ENCODE results near the gene CRTC1. TPM values are rescaled to one million over a fixed set of nuclear protein-coding genes. Genes with fewer than 3 reads are reported as not detected.

CRTC1 gene
- total RNA-seq, 1 donor from 2014 or later = 28.8 TPM

- no peak for TF ChIP-seq CTCF (IDR thresholded peaks at IDR 0.05; ENCODE audit: partially characterized antibody, unreplicated experiment)
- H3K9me3 Mint-ChIP-seq (ENCODE audit: unreplicated experiment) = peaks cover 9% of the 10 kb centered on the region
These were observed 100.7 kb downstream of the CRTC1 start for GRCh38 chr19:18783958-18784785.

GRCh38 chr19:18784786-18785120, 101.3 kb downstream of the CRTC1 start:
- peaks cover 9% of the 10 kb centered on the region for H3K9me3 Mint-ChIP-seq (ENCODE audit: unreplicated experiment)
- no peak for DNase-seq
- H3K27ac Mint-ChIP-seq (ENCODE audit: unreplicated experiment) = no peak overlapping the region
- no peak overlapping the region for H3K4me3 Mint-ChIP-seq (ENCODE audit: unreplicated experiment)
- H3K27me3 Mint-ChIP-seq (ENCODE audit: unreplicated experiment) = peaks cover 35% of the 10 kb centered on the region
- H3K4me1 Mint-ChIP-seq (ENCODE audit: low read depth, unreplicated experiment) = no peaks in the 10 kb centered on the region
- peaks cover 4% of the 10 kb centered on the region for H3K36me3 Mint-ChIP-seq (ENCODE audit: unreplicated experiment)
- no peak for TF ChIP-seq CTCF (IDR thresholded peaks at IDR 0.05; ENCODE audit: partially characterized antibody, unreplicated experiment)

More at GRCh38 chr19:18783958-18784785, 100.7 kb downstream of the CRTC1 start:
- peaks cover 4% of the 10 kb centered on the region for H3K36me3 Mint-ChIP-seq (ENCODE audit: unreplicated experiment)
- H3K4me1 Mint-ChIP-seq (ENCODE audit: low read depth, unreplicated experiment) = no peaks in the 10 kb centered on the region
- no peak overlapping the region for H3K4me3 Mint-ChIP-seq (ENCODE audit: unreplicated experiment)
- no peak for DNase-seq
- H3K27me3 Mint-ChIP-seq (ENCODE audit: unreplicated experiment) = peaks cover 33% of the 10 kb centered on the region
- no peak overlapping the region for H3K27ac Mint-ChIP-seq (ENCODE audit: unreplicated experiment)

GRCh38 chr19:18785179-18786124, 102.0 kb downstream of the CRTC1 start:
- peaks cover 39% of the 10 kb centered on the region for H3K27me3 Mint-ChIP-seq (ENCODE audit: unreplicated experiment)

GRCh38 chr19:18788529-18789421, 105.3 kb downstream of the CRTC1 start:
- Mint-ChIP-seq H3K27me3 (ENCODE audit: unreplicated experiment) (peaks cover 49% of the 10 kb centered on the region), H3K9me3 (ENCODE audit: unreplicated experiment) (peaks cover 14% of the 10 kb centered on the region)

More at GRCh38 chr19:18785179-18786124, 102.0 kb downstream of the CRTC1 start:
- no peak for TF ChIP-seq CTCF (IDR thresholded peaks at IDR 0.05; ENCODE audit: partially characterized antibody, unreplicated experiment)
- DNase-seq = peak; percentile 81
- Mint-ChIP-seq H3K36me3 (ENCODE audit: unreplicated experiment) (peaks cover 4% of the 10 kb centered on the region), H3K9me3 (ENCODE audit: unreplicated experiment) (peaks cover 11% of the 10 kb centered on the region), H3K4me3 (ENCODE audit: unreplicated experiment) (no peak overlapping the region), H3K4me1 (ENCODE audit: low read depth, unreplicated experiment) (peaks cover 3% of the 10 kb centered on the region), H3K27ac (ENCODE audit: unreplicated experiment) (no peak overlapping the region)

More at GRCh38 chr19:18788529-18789421, 105.3 kb downstream of the CRTC1 start:
- no peak for DNase-seq
- peaks cover 8% of the 10 kb centered on the region for H3K36me3 Mint-ChIP-seq (ENCODE audit: unreplicated experiment)
- no peak overlapping the region for H3K27ac Mint-ChIP-seq (ENCODE audit: unreplicated experiment)
- TF ChIP-seq CTCF (IDR thresholded peaks at IDR 0.05; ENCODE audit: partially characterized antibody, unreplicated experiment) = no peak
- H3K4me1 Mint-ChIP-seq (ENCODE audit: low read depth, unreplicated experiment) = peaks cover 3% of the 10 kb centered on the region
- H3K4me3 Mint-ChIP-seq (ENCODE audit: unreplicated experiment) = peak overlapping the region; percentile 80
